ENCODE results near the gene NT5DC2. TPM values are rescaled to one million over a fixed set of nuclear protein-coding genes. Genes with fewer than 3 reads are reported as not detected.

The NT5DC2 gene
- total RNA-seq, 1 donor from 2014 or later = 9.9 TPM

DNA sequence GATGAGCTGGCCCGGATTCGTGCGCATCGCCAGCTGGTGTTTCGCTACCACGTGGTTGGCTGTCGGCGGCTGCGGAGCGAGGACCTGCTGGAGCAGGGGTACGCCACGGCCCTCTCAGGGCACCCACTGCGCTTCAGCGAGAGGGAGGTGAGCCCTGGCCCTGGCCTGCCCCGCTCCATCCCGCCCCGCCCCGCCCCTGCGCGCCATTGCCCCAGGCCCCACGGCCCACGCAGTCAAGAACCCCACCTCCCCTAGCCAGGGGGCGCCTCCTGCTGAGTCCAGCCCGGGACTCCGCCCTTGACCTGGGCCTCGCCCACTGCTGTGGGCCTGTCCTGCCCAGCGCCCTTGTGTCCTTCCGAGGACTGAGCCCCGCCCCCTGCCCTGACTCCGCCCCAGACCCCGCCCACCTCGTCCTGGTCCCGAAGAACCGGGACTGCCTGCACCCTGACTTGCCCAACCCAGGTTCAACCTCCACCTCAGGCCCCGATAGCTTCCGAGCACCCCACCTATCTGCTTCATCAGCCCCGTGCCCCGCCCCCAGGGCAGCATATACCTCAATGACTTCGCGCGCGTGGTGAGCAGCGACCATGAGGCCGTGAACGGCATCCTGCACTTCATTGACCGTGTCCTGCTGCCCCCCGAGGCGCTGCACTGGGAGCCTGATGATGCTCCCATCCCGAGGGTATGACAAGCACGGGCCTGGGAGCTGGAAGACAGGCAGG, 14.8 kb downstream of the NT5DC2 start:
- no peak overlapping the region for H3K27ac Mint-ChIP-seq
- H3K9me3 Mint-ChIP-seq = no peaks in the 10 kb centered on the region
- ChIA-PET POLR2A (no interaction called here), CTCF (no interaction called here)
- H3K36me3 Mint-ChIP-seq (ENCODE audit: low read depth) = no peaks in the 10 kb centered on the region
- H3K4me1 Mint-ChIP-seq = no peaks in the 10 kb centered on the region
- intact Hi-C loops (cut with micrococcal nuclease) = no loop called here
- TF ChIP-seq, protein P1, sequence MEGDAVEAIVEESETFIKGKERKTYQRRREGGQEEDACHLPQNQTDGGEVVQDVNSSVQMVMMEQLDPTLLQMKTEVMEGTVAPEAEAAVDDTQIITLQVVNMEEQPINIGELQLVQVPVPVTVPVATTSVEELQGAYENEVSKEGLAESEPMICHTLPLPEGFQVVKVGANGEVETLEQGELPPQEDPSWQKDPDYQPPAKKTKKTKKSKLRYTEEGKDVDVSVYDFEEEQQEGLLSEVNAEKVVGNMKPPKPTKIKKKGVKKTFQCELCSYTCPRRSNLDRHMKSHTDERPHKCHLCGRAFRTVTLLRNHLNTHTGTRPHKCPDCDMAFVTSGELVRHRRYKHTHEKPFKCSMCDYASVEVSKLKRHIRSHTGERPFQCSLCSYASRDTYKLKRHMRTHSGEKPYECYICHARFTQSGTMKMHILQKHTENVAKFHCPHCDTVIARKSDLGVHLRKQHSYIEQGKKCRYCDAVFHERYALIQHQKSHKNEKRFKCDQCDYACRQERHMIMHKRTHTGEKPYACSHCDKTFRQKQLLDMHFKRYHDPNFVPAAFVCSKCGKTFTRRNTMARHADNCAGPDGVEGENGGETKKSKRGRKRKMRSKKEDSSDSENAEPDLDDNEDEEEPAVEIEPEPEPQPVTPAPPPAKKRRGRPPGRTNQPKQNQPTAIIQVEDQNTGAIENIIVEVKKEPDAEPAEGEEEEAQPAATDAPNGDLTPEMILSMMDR (IDR thresholded peaks at IDR 0.05) = no peak
- DNase-seq (no peak), ATAC-seq (ENCODE audit: low read depth) (no peak)
- no peaks in the 10 kb centered on the region for H3K27me3 Mint-ChIP-seq
- no peak overlapping the region for H3K4me3 Mint-ChIP-seq

DNA sequence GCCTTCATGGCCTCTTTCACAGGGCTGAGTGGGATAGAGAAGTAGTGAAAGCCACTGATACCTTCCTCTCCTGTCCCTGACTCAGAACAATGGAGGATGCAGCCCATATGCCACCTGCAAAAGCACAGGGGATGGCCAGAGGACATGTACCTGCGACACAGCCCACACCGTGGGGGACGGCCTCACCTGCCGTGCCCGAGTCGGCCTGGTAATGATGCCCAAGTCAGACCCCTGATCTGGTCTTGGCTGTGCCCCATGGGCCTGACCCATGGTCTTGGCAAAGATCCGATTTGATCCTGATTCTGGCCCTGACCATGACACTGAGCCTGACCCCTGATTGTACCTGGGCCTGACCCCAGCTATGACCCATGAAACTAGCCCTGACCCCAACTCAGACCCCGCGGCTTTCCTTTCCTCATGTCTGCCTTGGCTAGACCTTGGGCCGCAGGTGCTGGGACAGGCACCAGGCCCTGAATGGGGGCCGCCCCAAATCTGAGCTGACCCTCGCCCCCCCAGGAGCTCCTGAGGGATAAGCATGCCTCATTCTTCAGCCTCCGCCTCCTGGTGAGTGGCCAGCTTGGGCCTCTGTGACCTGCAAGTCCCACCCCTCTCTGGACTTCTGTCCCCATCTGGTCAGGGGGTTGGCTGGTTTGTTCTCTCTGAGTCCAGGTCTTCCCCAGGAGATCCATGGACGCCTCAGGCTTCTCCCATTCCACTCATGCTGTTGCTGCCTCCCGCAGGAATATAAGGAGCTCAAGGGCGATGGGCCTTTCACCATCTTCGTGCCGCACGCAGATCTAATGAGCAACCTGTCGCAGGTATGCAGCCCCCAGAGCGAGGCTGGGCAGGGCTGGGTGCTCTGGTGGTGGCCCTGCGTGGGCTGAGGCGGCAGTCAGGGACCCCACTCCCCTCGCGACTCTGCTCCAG, 15.6 kb downstream of the NT5DC2 start:
- H3K27me3 Mint-ChIP-seq = no peaks in the 10 kb centered on the region
- no peak overlapping the region for H3K27ac Mint-ChIP-seq
- ATAC-seq (ENCODE audit: low read depth) (no peak), DNase-seq (no peak)
- CTCF ChIA-PET = no interaction called here
- TF ChIP-seq, protein P1 (IDR thresholded peaks at IDR 0.05) = no peak
- POLR2A ChIA-PET = no interaction called here
- no peaks in the 10 kb centered on the region for H3K9me3 Mint-ChIP-seq
- no peaks in the 10 kb centered on the region for H3K36me3 Mint-ChIP-seq (ENCODE audit: low read depth)
- intact Hi-C loops (cut with micrococcal nuclease) = no loop called here
- H3K4me3 Mint-ChIP-seq = no peak overlapping the region
- H3K4me1 Mint-ChIP-seq = no peaks in the 10 kb centered on the region

DNA sequence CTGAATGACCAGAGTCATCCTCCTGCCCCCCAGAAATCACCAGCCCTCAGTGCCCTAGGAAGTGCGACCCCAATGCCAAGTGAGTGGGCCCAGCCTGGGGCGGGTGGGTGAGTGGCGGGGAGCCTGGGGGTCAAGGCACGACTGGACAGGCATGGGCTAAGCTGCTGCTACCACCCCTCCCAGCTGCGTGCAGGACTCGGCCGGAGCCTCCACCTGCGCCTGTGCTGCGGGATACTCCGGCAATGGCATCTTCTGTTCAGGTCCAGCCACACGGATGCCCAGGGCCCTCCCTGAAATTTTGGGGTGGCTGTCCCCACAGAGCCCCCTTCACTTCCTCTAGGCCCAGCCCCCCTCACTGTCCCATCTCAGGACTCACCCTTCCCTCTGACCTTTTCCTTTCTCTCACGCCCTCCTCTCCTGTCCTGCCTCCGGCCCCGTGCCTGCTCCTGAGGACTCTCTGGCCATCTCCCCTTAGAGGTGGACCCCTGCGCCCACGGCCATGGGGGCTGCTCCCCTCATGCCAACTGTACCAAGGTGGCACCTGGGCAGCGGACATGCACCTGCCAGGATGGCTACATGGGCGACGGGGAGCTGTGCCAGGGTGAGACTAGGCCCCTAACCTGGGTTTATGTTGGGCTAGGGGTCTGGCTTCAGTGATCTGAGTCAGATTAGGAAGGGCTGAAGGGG, 17.0 kb downstream of the NT5DC2 start:
- H3K4me3 Mint-ChIP-seq = no peak overlapping the region
- H3K27me3 Mint-ChIP-seq = no peaks in the 10 kb centered on the region
- H3K4me1 Mint-ChIP-seq = no peaks in the 10 kb centered on the region
- intact Hi-C loops (cut with micrococcal nuclease) = no loop called here
- POLR2A ChIA-PET = no interaction called here
- no peaks in the 10 kb centered on the region for H3K9me3 Mint-ChIP-seq
- no peak overlapping the region for H3K27ac Mint-ChIP-seq
- TF ChIP-seq, protein P1 (IDR thresholded peaks at IDR 0.05) = no peak
- no peak for DNase-seq
- no peak for ATAC-seq (ENCODE audit: low read depth)
- CTCF ChIA-PET = no interaction called here
- H3K36me3 Mint-ChIP-seq (ENCODE audit: low read depth) = no peaks in the 10 kb centered on the region

DNA sequence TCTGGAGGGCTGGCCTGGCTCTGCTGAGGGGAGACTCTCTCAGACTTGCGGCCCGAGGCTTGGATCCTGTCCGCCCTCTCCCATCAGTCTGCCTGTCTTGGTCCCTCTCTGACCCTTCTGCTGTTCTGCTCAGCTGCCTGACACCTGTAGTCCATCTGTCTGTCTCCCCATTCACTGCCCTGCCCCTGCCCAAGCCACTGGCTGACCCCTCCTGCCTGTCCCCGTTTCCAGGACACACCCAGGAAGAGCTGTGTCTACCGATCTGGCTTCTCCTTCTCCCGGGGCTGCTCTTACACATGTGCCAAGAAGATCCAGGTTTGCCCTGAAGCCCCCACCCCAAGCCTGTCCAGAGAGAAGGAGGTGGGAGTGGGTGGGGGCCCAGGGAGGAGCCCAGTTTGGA, 18.5 kb downstream of the NT5DC2 start:
- Mint-ChIP-seq H3K27me3 (no peaks in the 10 kb centered on the region), H3K27ac (no peak overlapping the region), H3K4me3 (no peak overlapping the region), H3K4me1 (no peaks in the 10 kb centered on the region), H3K36me3 (ENCODE audit: low read depth) (no peaks in the 10 kb centered on the region), H3K9me3 (no peaks in the 10 kb centered on the region)
- intact Hi-C loops (cut with micrococcal nuclease) = no loop called here
- POLR2A ChIA-PET = no interaction called here
- CTCF ChIA-PET = no interaction called here
- ATAC-seq (ENCODE audit: low read depth) = no peak
- no peak for DNase-seq
- TF ChIP-seq, protein P1 (IDR thresholded peaks at IDR 0.05) = no peak

DNA sequence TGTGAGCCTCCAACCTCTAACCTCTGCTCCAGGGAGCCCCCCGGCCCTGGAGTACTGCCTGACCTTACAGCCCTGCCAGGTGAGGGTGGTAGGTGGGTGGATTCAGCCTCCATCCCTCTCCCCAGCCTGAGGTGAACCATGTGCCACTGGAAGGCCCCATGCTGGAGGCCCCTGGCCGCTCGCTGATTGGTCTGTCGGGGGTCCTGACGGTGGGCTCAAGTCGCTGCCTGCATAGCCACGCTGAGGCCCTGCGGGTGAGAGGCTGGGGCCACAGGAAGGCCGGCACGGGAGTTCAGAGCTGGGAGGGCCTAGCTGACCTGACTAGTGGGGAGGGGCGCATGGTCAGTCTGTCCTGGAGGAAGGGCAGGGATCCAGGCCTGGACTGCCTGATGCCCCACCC, 19.1 kb downstream of the NT5DC2 start:
- TF ChIP-seq, protein P1 (IDR thresholded peaks at IDR 0.05) = no peak
- Mint-ChIP-seq H3K27ac (no peak overlapping the region), H3K4me1 (no peaks in the 10 kb centered on the region), H3K9me3 (no peaks in the 10 kb centered on the region), H3K27me3 (no peaks in the 10 kb centered on the region), H3K36me3 (ENCODE audit: low read depth) (no peaks in the 10 kb centered on the region), H3K4me3 (no peak overlapping the region)
- ATAC-seq (ENCODE audit: low read depth) (no peak), DNase-seq (no peak)
- intact Hi-C loops (cut with micrococcal nuclease) = no loop called here
- ChIA-PET CTCF (no interaction called here), POLR2A (no interaction called here)

All from activated B cell treated with CpG ODN at 0.5 μM for 24 hours (primary cell).